SK-N-SH (cell line): ENCODE results near the gene OGFOD2.

ENCODE experiments used
- JUND ChIP-seq: IDR thresholded peaks from 2 replicates; pipeline ENCODE4 v1.4.0; 2012
- NRF1 ChIP-seq: IDR thresholded peaks from 2 replicates; pipeline ENCODE4 v1.6.1; 2012; ENCODE audit warnings: low read depth, mild to moderate bottlenecking, low read length
- POLR2AphosphoS5 ChIP-seq: IDR thresholded peaks from 2 replicates; pipeline ENCODE4 v1.6.1; 2012; ENCODE audit warnings: low read depth, low read length
- SIN3A ChIP-seq: IDR thresholded peaks from 2 replicates; pipeline ENCODE4 v1.6.1; 2012; ENCODE audit warnings: low read depth, mild to moderate bottlenecking, low read length, moderate library complexity, borderline replicate concordance
- SMC3 ChIP-seq: IDR thresholded peaks from 2 replicates; pipeline ENCODE4 v1.6.1; 2012; ENCODE audit warnings: low read depth, low read length, improper control_type of control experiment
- TCF12 ChIP-seq: IDR thresholded peaks from 2 replicates; pipeline ENCODE4 v1.4.0; 2012
- TEAD4 ChIP-seq: IDR thresholded peaks from 2 replicates; pipeline ENCODE4 v1.4.0; 2012; ENCODE audit warnings: mild to moderate bottlenecking, borderline replicate concordance; ENCODE audit not compliant: insufficient read depth
- TF ChIP-seq, protein P1 (sequence below): fragments of 200-600 bp; sonication (generic); IDR thresholded peaks from 2 replicates; pipeline ENCODE4 v1.6.1; 2017; ENCODE audit warnings: antibody characterized with exemption, mild to moderate bottlenecking, moderate library complexity
- TF ChIP-seq, protein P2 (sequence below): fragments of 150-350 bp; IDR thresholded peaks from 2 replicates; pipeline ENCODE4 v1.6.1; 2017; ENCODE audit warnings: antibody characterized with exemption, low read length, low read depth, borderline replicate concordance
- TF ChIP-seq, protein P3 (sequence below): IDR thresholded peaks from 2 replicates; pipeline ENCODE4; 2012
- TF ChIP-seq, protein P4 (sequence below): IDR thresholded peaks from 2 replicates; pipeline ENCODE4 v1.4.0; 2012; ENCODE audit warnings: low read depth

DNA sequence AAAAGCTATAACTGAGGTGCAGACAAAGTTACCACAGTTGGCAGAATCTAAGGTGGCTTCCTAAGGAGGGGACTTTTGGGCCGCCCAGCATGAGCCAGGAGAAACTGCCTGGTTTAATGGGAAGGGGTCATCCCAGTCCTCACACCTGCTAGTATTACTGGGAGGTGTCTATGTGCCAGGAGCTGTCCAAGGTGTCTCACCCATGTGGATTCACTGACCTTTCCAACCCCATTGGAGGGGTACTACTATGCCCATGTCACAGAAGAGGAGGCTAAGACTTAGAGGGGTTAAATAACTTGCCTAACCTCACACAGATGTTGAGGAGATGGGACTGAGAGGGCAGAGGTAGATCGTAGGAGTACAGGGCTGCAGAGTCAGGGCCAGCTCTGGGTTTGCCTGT is 19.0 kb upstream of the OGFOD2 start:
- TF ChIP-seq, protein P1, sequence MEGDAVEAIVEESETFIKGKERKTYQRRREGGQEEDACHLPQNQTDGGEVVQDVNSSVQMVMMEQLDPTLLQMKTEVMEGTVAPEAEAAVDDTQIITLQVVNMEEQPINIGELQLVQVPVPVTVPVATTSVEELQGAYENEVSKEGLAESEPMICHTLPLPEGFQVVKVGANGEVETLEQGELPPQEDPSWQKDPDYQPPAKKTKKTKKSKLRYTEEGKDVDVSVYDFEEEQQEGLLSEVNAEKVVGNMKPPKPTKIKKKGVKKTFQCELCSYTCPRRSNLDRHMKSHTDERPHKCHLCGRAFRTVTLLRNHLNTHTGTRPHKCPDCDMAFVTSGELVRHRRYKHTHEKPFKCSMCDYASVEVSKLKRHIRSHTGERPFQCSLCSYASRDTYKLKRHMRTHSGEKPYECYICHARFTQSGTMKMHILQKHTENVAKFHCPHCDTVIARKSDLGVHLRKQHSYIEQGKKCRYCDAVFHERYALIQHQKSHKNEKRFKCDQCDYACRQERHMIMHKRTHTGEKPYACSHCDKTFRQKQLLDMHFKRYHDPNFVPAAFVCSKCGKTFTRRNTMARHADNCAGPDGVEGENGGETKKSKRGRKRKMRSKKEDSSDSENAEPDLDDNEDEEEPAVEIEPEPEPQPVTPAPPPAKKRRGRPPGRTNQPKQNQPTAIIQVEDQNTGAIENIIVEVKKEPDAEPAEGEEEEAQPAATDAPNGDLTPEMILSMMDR: no peak
- TF ChIP-seq NRF1 (no peak), SIN3A (no peak), TEAD4 (no peak), SMC3 (no peak), POLR2AphosphoS5 (no peak), TCF12 (no peak), JUND (no peak)
- TF ChIP-seq, protein P2, sequence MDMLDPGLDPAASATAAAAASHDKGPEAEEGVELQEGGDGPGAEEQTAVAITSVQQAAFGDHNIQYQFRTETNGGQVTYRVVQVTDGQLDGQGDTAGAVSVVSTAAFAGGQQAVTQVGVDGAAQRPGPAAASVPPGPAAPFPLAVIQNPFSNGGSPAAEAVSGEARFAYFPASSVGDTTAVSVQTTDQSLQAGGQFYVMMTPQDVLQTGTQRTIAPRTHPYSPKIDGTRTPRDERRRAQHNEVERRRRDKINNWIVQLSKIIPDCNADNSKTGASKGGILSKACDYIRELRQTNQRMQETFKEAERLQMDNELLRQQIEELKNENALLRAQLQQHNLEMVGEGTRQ: no peak
- TF ChIP-seq, protein P3, sequence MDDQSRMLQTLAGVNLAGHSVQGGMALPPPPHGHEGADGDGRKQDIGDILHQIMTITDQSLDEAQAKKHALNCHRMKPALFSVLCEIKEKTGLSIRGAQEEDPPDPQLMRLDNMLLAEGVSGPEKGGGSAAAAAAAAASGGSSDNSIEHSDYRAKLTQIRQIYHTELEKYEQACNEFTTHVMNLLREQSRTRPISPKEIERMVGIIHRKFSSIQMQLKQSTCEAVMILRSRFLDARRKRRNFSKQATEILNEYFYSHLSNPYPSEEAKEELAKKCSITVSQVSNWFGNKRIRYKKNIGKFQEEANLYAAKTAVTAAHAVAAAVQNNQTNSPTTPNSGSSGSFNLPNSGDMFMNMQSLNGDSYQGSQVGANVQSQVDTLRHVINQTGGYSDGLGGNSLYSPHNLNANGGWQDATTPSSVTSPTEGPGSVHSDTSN: no peak
- TF ChIP-seq, protein P4, sequence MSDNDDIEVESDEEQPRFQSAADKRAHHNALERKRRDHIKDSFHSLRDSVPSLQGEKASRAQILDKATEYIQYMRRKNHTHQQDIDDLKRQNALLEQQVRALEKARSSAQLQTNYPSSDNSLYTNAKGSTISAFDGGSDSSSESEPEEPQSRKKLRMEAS: no peak
